Measurements from ENCODE around the gene VIP.
"Not testable (repeated sequence)": the region's sequence is repeated elsewhere in the genome, so short reads cannot be mapped to it uniquely, and the experiment has no call there.

VIP gene

GRCh38 chr6:152750694-152751093 lies at the start of gene VIP:
Gene VIP (plus strand): TSS chr6:152750797. CDS start chr6:152752178, 1,381 bp downstream.
- DNase-seq: no peak

- DNase-seq: no peak
Observed at GRCh38 chr6:152701081-152701862, 49.3 kb upstream of the VIP start.

DNA sequence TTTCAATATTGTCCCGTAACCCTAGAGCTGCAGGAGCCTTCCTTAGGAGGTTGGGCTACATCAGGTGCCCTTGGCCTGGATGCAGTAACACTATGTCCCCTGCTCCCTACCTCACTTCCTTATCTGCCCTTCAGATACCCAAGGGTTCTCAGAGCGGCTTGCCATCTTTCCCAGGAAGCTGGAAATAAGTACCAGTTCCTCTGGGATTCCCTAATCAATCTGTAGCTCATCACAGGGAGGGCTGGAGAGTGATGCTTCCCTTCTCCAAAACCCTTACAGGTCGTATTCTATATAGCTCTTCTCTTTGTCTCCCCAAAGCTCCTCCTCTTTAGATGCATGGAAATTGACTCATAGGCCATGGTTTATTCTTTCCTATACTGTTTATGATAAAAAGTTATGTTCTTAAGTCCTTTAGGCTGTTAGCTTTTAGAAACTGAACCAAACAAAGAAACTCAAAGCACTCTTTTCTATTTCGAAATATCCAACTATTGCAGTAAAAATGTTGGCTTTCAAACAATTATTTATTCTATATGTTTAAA lies 48.7 kb upstream of the VIP start:
- DNase-seq: no peak

DNA sequence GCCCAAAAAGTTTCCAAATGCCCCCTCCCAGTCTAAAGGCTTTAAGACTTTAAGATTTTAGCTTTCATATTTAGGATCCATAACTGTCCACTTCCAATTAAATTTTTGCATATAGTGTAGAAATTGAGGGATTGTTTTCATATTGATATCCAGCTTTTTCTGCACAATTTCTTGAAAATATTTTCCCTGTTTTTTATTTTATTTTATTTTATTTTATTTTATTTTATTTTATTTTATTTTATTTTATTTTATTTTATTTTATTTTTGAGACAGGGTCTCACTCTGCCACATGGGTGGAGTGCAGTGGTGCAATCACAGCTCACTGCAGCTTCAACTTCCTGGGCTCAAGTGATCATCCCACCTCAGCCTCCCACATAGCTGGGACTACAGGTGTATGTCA lies 46.8 kb upstream of the VIP start:
- not testable (repeated sequence) for DNase-seq

DNA sequence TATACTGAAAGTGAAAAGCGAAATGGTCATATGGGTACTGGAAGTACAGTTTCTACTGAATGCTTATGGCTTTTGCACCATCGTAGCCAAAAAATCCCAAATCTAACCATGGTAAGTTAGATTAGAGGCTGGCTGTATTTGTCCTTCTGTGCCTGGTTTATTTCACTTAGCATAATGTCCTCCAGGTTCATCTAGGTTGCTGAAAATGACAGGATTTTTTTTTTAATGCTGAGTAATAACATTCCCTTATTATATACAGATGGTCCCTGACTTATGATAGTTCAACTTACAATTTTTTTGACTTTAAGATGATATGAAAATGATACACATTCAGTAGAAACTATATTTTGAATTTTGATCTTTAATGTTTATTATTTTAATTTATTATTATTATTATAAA lies 45.3 kb upstream of the VIP start:
- no peak for DNase-seq

- no peak for DNase-seq
Observed at GRCh38 chr6:152716322-152716721, 34.3 kb upstream of the VIP start.

- no peak for DNase-seq
Observed at GRCh38 chr6:152720974-152721373, 29.6 kb upstream of the VIP start.

GRCh38 chr6:152721956-152722355 lies 28.6 kb upstream of the VIP start:
- no peak for DNase-seq

DNA sequence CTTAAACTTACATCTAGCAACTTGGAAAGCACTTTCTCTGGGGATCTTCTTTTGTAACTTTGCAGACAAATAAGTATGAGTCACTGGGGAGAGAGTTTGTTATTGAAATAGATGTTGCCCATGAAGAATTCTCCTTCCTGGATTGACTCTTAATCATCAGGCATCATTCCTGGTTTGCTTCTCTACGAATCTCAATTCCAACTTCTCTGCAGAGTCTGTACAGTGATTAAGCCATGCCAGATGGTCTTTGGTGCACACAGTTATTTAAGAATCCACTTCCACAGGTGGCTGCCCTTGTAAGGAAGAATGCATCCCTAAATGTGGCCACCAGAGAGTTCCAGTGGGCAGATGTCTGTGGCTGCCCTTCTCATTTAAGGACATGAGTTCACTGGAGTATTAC lies 27.2 kb upstream of the VIP start:
- no peak for DNase-seq

GRCh38 chr6:152726313-152726712 lies 24.3 kb upstream of the VIP start:
- no peak for DNase-seq

GRCh38 chr6:152727507-152727906 lies 23.1 kb upstream of the VIP start:
- no peak for DNase-seq

DNA sequence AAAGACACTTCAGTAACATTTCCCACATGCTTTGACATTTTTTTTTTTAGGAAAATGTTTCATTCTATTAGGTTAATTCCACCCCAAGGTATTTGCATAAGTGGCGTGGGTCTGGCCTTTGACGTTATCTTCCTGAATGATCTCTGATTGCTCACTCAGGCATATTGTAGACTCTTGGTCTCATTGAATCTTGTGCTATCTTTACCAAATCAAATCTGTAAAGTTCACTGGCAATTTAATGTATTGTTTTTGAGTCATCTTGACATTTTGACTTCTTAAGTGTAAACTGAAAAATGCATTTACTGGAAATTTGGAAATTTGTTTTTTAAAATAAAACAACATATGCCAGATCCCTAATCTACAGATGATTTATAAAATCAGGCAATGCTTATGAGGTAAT lies 16.0 kb upstream of the VIP start:
- no peak for DNase-seq

- no peak for DNase-seq
Observed at GRCh38 chr6:152736687-152737273, 13.8 kb upstream of the VIP start.

DNA sequence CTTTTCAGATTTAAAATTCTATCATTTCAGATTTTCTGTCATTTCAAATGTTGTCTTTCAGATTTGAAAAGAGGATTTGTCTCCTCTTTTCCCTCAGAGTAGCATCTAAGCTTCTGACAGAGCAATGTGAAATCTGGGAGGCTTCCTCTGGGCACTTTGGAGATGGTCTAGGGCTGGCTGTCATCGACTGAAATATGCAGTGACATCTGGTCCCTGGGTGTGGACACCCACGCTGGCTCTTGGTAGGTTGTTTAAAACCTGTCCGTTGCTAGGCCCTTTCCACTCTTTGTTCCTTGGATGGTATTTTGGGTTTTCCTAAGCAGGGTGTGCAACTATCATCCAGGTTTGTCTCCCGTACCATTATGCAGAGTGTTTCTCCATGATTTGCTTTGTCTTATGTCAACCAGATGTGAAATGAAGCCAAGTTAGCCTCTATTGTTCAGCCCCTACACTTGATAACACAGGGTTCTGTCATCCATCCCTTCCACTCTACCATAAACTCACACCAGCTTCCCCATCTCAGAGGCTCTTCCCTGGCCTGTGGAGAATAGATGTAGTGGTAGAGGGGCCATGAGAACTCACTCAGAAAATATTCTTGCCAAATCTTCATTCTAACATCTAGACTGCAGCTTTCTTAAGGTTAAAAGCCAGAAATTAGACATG lies 5.0 kb upstream of the VIP start:
- DNase-seq: no peak

DNA sequence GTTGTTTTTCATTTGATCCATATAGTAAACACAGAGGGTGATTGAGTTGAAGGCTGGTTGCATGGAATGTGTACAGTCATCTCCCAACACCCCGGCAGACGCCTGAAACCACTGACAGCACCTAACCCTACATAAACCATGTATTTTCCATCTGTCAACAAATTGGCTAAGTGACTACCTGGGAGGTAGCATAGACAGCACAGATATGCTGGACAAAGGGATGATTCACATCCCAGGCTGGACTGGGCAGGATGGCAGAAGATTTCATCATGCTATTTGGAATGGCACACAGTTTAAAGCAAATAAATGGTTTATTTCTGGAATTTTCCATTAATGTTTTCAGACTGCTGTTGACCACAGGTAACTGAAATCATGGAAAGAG lies 4.4 kb upstream of the VIP start:
- no peak for DNase-seq

- no peak for DNase-seq
Observed at GRCh38 chr6:152748843-152749242, 1.8 kb upstream of the VIP start.

DNA sequence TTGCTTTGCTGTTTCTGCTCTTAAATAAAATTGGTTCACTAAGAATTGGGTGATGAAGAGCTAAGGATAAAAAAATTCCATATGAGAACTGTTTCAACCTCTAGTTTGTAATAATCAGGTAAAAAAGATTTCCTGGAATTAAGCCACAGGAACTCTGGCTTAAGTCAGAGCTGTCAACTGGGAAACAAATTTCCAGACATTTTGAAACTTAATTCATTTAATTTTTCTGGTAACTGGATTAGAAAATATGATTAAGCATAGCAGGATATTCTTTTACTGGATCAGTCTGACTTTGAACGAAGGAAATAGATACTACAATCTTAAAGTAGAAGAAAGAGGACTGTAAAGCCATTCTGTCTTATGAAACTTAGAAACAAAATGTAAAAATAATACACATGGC lies 1.3 kb upstream of the VIP start:
- no peak for DNase-seq

- no peak for DNase-seq
Observed at GRCh38 chr6:152765331-152765730, 14.7 kb downstream of the VIP start.

- no peak for DNase-seq
Observed at GRCh38 chr6:152769159-152769558, 18.6 kb downstream of the VIP start.

GRCh38 chr6:152769993-152770392 lies 19.4 kb downstream of the VIP start:
- no peak for DNase-seq

DNA sequence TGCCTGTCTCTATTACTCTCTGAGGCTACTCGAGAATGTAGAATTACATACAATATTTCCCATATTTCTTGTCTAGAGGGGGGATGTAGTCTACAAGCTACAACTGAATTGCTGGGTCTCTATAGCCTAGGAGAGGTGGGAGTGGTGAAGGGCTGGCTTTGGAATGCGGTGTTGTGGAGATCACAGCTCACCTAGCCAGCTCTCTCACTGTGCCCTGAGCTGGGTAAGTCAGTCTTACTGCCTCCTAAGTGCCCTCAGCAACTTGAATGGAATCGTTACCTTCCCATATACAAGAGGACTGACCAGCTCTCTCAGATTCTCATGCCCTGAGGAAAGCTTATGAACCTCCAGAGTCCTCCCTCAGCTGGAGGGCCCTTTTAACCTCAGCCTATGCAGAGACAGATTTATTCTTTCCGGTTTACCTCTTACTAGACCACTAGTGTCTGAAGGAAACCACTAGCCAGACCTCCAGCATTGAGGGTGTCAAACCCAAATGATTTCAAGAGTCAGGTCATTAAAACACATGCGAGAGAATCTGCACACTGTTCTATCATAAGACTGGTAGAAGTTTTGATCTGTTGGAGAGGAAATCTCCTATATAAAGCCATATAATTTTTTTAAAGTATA lies 20.6 kb downstream of the VIP start:
- no peak for DNase-seq

DNA sequence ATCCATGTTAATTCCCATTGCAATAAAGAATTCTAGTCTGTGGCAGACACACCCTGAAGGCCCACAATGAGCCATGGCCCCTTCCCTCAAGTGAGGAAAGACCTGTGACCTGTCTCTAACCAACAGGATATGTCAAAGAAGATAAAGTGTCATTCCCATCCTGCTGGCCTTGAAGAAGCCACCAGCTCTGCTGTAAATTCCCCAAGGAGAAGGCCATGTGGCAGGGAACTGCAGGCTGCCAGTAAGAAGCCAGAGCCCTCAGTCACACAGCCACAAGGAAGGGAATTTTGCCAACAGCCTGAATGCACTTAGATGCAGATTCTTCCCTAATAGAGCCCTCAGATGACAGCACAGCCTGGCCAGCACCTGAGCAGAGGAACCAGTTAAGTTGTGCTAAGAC lies 24.8 kb downstream of the VIP start:
- DNase-seq: no peak

DNA sequence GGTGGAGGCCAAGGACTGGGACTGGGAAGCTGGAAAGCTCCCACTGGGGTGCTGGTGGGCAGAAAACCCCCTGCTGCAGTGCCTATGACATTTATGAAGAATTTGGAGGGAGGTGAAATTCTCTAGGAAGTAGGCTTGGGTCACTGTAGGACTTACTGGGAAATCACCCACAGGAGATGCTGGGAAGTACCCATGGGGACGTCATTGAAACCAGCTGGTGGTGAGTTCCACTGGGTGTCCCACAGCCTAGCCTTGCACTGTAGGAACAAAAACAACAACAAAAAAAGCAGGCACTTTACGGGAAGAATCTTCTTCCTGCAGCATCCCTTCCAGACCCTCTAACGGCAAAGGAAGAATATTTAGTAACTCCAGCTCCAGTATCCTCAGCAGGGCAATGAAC lies 26.2 kb downstream of the VIP start:
- DNase-seq: no peak

Measured in NCI-H345 (cell line).